Neuronal stem cell (in vitro differentiated cells): ENCODE data around the gene CA5A.

Experiments used
- DNase-seq: peaks from one replicate; pipeline ENCODE4 v3.0.0-alpha.2; 2013; ENCODE audit warnings: low spot score
- H2AFZ ChIP-seq: one replicate; pipeline ENCODE4 v1.6.1; 2013; ENCODE audit warnings: mild to moderate bottlenecking, low read length, inconsistent platforms
- H2AK5ac ChIP-seq: 2 replicates; pipeline ENCODE4 v1.6.1; 2013; ENCODE audit warnings: low read depth, mild to moderate bottlenecking, inconsistent platforms, low read length, moderate library complexity, mixed read lengths
- H2BK120ac ChIP-seq: 2 replicates; pipeline ENCODE4 v1.6.1; 2013; ENCODE audit warnings: low read depth, mild to moderate bottlenecking, inconsistent platforms, low read length, moderate library complexity, mixed read lengths
- H2BK12ac ChIP-seq: one replicate; pipeline ENCODE4 v1.6.1; 2013; ENCODE audit warnings: low read length, inconsistent platforms
- H2BK15ac ChIP-seq: 2 replicates; pipeline ENCODE4 v1.6.1; 2013; ENCODE audit warnings: mild to moderate bottlenecking, low read length, inconsistent platforms, mixed read lengths
- H2BK5ac ChIP-seq: one replicate; pipeline ENCODE4 v1.6.1; 2013; ENCODE audit warnings: inconsistent platforms, mild to moderate bottlenecking, low read length, moderate library complexity
- H3K14ac ChIP-seq: one replicate; pipeline ENCODE4 v1.6.1; 2013; ENCODE audit warnings: low read length, inconsistent platforms
- H3K18ac ChIP-seq: 2 replicates; pipeline ENCODE4 v1.6.1; 2013; ENCODE audit warnings: low read length, inconsistent platforms
- H3K23ac ChIP-seq: 2 replicates; pipeline ENCODE4 v1.6.1; 2013; ENCODE audit warnings: low read depth, mild to moderate bottlenecking, mixed read lengths, low read length, inconsistent platforms; ENCODE audit not compliant: poor library complexity
- H3K27ac ChIP-seq: replicated peaks from 3 replicates; pipeline ENCODE4 v1.5.1; 2013; ENCODE audit warnings: low read length, inconsistent platforms
- H3K27me3 ChIP-seq, 3 experiments: 2 replicates each; pipeline ENCODE4 v1.6.1; 2013; ENCODE audit warnings: low read length in 3 of 3, mild to moderate bottlenecking in 2 of 3, inconsistent platforms in 1 of 3, low read depth in 1 of 3, mixed read lengths in 1 of 3, moderate library complexity in 1 of 3; ENCODE audit not compliant: control insufficient read depth in 3 of 3, insufficient read depth in 3 of 3
- H3K36me3 ChIP-seq, 2 donors: replicated peaks in 1 of 2; 2 replicates each; pipeline ENCODE4 v1.6.1; 2013; ENCODE audit warnings: low read length in 2 of 2; ENCODE audit not compliant: control insufficient read depth in 2 of 2, insufficient read depth in 2 of 2
- H3K4ac ChIP-seq: 2 replicates; pipeline ENCODE4 v1.6.1; 2013; ENCODE audit warnings: inconsistent platforms, mild to moderate bottlenecking, low read length, moderate library complexity
- H3K4me1 ChIP-seq, 2 donors: 1 replicate in 1 of 2; 2 replicates in 1 of 2; pipeline ENCODE4 v1.6.1; 2013; ENCODE audit warnings: low read length in 2 of 2, low read depth in 1 of 2; ENCODE audit not compliant: control insufficient read depth in 2 of 2, insufficient read depth in 1 of 2
- H3K4me2 ChIP-seq: one replicate; pipeline ENCODE4 v1.6.1; 2013; ENCODE audit warnings: mild to moderate bottlenecking, low read length, inconsistent platforms; ENCODE audit not compliant: insufficient read depth, poor library complexity, severe bottlenecking
- H3K4me3 ChIP-seq, 2 donors: 2 replicates each; pipeline ENCODE4 v1.5.1; 2013; ENCODE audit warnings: low read length in 2 of 2, mild to moderate bottlenecking in 2 of 2, inconsistent platforms in 1 of 2, moderate library complexity in 1 of 2
- H3K79me1 ChIP-seq: one replicate; pipeline ENCODE4 v1.6.1; 2013; ENCODE audit warnings: low read depth, mild to moderate bottlenecking, inconsistent platforms, low read length, moderate library complexity
- H3K9ac ChIP-seq: one replicate; pipeline ENCODE4 v1.6.1; 2013; ENCODE audit warnings: mild to moderate bottlenecking, low read depth, low read length, inconsistent platforms; ENCODE audit not compliant: poor library complexity
- H3K9me3 ChIP-seq, 2 donors: replicated peaks in 1 of 2; 2 replicates each; pipeline versions ENCODE3 to v1.6.1; 2013; ENCODE audit warnings: low read length in 2 of 2, mild to moderate bottlenecking in 2 of 2, inconsistent platforms in 1 of 2, low read depth in 1 of 2, mixed read lengths in 1 of 2, moderate library complexity in 1 of 2; ENCODE audit not compliant: control insufficient read depth in 2 of 2, insufficient read depth in 1 of 2
- H4K8ac ChIP-seq: one replicate; pipeline ENCODE4 v1.6.1; 2013; ENCODE audit warnings: low read depth, mild to moderate bottlenecking, inconsistent platforms, low read length, moderate library complexity
- H4K91ac ChIP-seq: one replicate; pipeline ENCODE4 v1.6.1; 2013; ENCODE audit warnings: low read length, low read depth, mild to moderate bottlenecking, inconsistent platforms; ENCODE audit not compliant: poor library complexity
- WGBS, 2 donors: extraction: QIAGEN DNeasy Blood & Tissue Kit; methylation state at CpG; one replicate each; pipeline ENCODE4 v1.1.7; 2013; ENCODE audit warnings: missing lambda C conversion rate in 2 of 2, mixed read lengths in 1 of 2; ENCODE audit not compliant: insufficient read length in 2 of 2, insufficient replicate concordance in 1 of 2; ENCODE audit errors: extremely low coverage in 2 of 2; 5-methylcytosine and 5-hydroxymethylcytosine counted together

CA5A gene

DNA sequence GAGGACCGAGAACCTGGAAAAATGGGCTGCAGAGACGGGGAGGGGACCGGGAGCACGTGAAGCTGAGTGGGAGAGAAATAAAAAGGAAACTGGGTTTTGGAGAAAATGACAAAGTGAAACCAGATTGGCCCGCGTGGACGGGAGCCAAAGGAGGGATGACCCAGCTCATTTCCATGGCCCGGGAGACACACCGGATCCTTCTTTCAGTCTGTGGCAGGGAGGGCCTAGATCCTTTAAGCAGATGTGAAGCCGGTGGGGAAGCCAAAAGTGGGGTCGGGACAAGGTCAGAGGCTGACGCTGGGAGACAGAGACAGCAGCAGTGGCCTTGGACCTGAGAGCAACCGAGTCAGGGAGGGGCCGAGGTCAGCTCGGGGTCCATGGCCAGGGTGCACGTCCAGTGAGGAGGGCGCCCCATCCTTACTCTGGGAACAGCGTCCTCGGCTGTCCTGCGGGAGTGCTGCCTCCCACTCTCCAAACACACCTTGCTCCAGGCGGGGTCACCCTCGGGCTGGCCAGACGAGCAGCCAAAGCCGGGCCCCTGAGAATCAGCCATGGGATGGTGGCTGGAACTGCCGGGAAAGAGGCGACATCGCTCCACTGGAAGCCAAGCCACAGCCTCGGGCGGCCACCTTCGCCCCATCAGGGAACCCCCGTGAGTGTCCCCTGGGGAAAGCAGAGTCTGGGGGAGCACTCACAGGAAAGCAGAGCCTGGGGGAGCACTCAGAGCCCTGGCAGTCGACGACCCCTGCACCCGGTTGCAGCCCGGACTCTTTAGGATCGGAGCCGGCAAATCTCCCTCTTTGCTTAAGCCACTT, 17.3 kb downstream of the CA5A start:
- Histone ChIP-seq H2BK5ac (no peak overlapping the region), H3K36me3 (no peaks in the 10 kb centered on the region), H4K91ac (no peak overlapping the region), H3K79me1 (no peaks in the 10 kb centered on the region), H2BK12ac (peak overlapping the region; percentile 41), H2BK120ac (no peak overlapping the region), H2BK15ac (no peak overlapping the region), H2AK5ac (peak overlapping the region; percentile 56), H3K4me1 (peaks cover 0 to 2% of the 10 kb centered on the region in 2 donors), H3K23ac (no peak overlapping the region), H3K27ac (no peak overlapping the region), H2AFZ (no peak overlapping the region), H3K18ac (no peak overlapping the region), H3K9me3 (peaks cover 0 to 2% of the 10 kb centered on the region in 2 donors), H3K4ac (no peak overlapping the region), H3K4me3 (no peak overlapping the region), H3K27me3 (peaks cover 0 to 10% (median 0%) of the 10 kb centered on the region in 3 experiments), H3K14ac (no peak overlapping the region), H4K8ac (no peak overlapping the region), H3K4me2 (no peak overlapping the region), H3K9ac (no peak overlapping the region)
- no CpG with 5 or more reads among the region's 37 CpGs for WGBS, 2 donors
- no peak for DNase-seq

- no peak overlapping the region for H4K91ac ChIP-seq
- no peak for DNase-seq
- no peak overlapping the region for H3K27ac ChIP-seq
- no peak overlapping the region for H4K8ac ChIP-seq
- WGBS, 2 donors = no CpG with 5 or more reads among the region's 13 CpGs
- no peak overlapping the region for H2AK5ac ChIP-seq
- H2BK15ac ChIP-seq = no peak overlapping the region
- no peak overlapping the region for H2AFZ ChIP-seq
- H2BK120ac ChIP-seq = no peak overlapping the region
- no peak overlapping the region for H3K14ac ChIP-seq
- peaks cover 0 to 2% of the 10 kb centered on the region in 2 donors for H3K9me3 ChIP-seq
- no peaks in the 10 kb centered on the region for H3K36me3 ChIP-seq
- H3K4me1 ChIP-seq = peaks cover 0 to 2% of the 10 kb centered on the region in 2 donors
- H3K27me3 ChIP-seq = peaks cover 0 to 9% (median 0%) of the 10 kb centered on the region in 3 experiments
- no peak overlapping the region for H2BK5ac ChIP-seq
- no peaks in the 10 kb centered on the region for H3K79me1 ChIP-seq
- H3K9ac ChIP-seq = no peak overlapping the region
- H3K23ac ChIP-seq = no peak overlapping the region
- no peak overlapping the region for H3K4me3 ChIP-seq
- H3K4me2 ChIP-seq = no peak overlapping the region
- H3K4ac ChIP-seq = no peak overlapping the region
- no peak overlapping the region for H3K18ac ChIP-seq
- H2BK12ac ChIP-seq = no peak overlapping the region
Measured at GRCh38 chr16:87918338-87918737, 18.0 kb downstream of the CA5A start.

- Histone ChIP-seq H3K36me3 (no peaks in the 10 kb centered on the region), H3K27ac (no peak overlapping the region), H4K91ac (no peak overlapping the region), H3K9ac (peak overlapping the region; percentile 22), H3K4me3 (peak overlapping the region in 1 of 2 donors; percentile 27), H2AK5ac (no peak overlapping the region), H3K79me1 (no peaks in the 10 kb centered on the region), H2BK5ac (no peak overlapping the region), H3K4me1 (peaks cover 0 to 2% of the 10 kb centered on the region in 2 donors), H2BK120ac (no peak overlapping the region), H2AFZ (no peak overlapping the region), H4K8ac (no peak overlapping the region), H3K4me2 (no peak overlapping the region), H3K18ac (peak overlapping the region; percentile 18), H2BK15ac (no peak overlapping the region), H3K14ac (no peak overlapping the region), H3K27me3 (peaks cover 0 to 9% (median 0%) of the 10 kb centered on the region in 3 experiments), H2BK12ac (no peak overlapping the region), H3K23ac (peak overlapping the region; percentile 21), H3K9me3 (peaks cover 0 to 2% of the 10 kb centered on the region in 2 donors), H3K4ac (no peak overlapping the region)
- no peak for DNase-seq
- WGBS, 2 donors = no CpG with 5 or more reads among the region's 9 CpGs
Measured at GRCh38 chr16:87917503-87917902, 18.8 kb downstream of the CA5A start.

GRCh38 chr16:87914812-87915211, 21.5 kb downstream of the CA5A start:
- Histone ChIP-seq H3K4me3 (peak overlapping the region in 1 of 2 donors; percentile 54), H2AK5ac (no peak overlapping the region), H3K27ac (no peak overlapping the region), H3K9ac (peak overlapping the region; percentile 60), H2BK5ac (no peak overlapping the region), H3K9me3 (peaks cover 0 to 2% of the 10 kb centered on the region in 2 donors), H3K14ac (peak overlapping the region; percentile 71), H2BK120ac (no peak overlapping the region), H4K8ac (no peak overlapping the region), H2BK15ac (peak overlapping the region; percentile 26), H3K23ac (no peak overlapping the region), H3K79me1 (no peaks in the 10 kb centered on the region), H3K4me2 (no peak overlapping the region), H2BK12ac (no peak overlapping the region), H3K4me1 (peaks cover 0 to 2% of the 10 kb centered on the region in 2 donors), H3K36me3 (no peaks in the 10 kb centered on the region), H4K91ac (no peak overlapping the region), H3K27me3 (peaks cover 0 to 9% (median 0%) of the 10 kb centered on the region in 3 experiments), H3K4ac (no peak overlapping the region), H3K18ac (peak overlapping the region; percentile 38), H2AFZ (no peak overlapping the region)
- WGBS, 2 donors = no CpG with 5 or more reads among the region's 25 CpGs
- DNase-seq = no peak
